Kidney (tissue), 14 donors: ENCODE data around the gene GYPC. TPM values are rescaled to one million over a fixed set of nuclear protein-coding genes. Genes with fewer than 3 reads are reported as not detected.

Experiments used
- DNase-seq, 5 donors: peaks; one replicate each; pipeline ENCODE4 v3.0.0-alpha.2; 2013 to 2020
- FAIRE-seq: peaks from 2 replicates; lab custom pipeline; 2012; peaks lifted over from hg19 to GRCh38; lab: Jason Lieb, UNC
- H3K27ac ChIP-seq, 2 donors: one replicate each; pipeline ENCODE4 v1.7.0; 2013; ENCODE audit warnings: low read depth in 2 of 2, low read length in 2 of 2, inconsistent platforms in 1 of 2
- H3K27me3 ChIP-seq: one replicate; pipeline ENCODE4 v1.7.1; 2013; ENCODE audit warnings: low read length, inconsistent platforms; ENCODE audit not compliant: control insufficient read depth, insufficient read depth
- H3K36me3 ChIP-seq, 3 donors: one replicate each; pipeline versions ENCODE4 v1.7.0 to v1.7.1; 2013; ENCODE audit warnings: low read length in 3 of 3, control low read depth in 1 of 3, inconsistent platforms in 1 of 3; ENCODE audit not compliant: insufficient read depth in 3 of 3, control insufficient read depth in 2 of 3
- H3K4me1 ChIP-seq, 3 donors: one replicate each; pipeline versions ENCODE4 v1.7.0 to v1.7.1; 2013; ENCODE audit warnings: low read length in 3 of 3, inconsistent platforms in 1 of 3, low read depth in 1 of 3; ENCODE audit not compliant: control insufficient read depth in 2 of 3, insufficient read depth in 2 of 3
- H3K4me3 ChIP-seq, 3 donors: one replicate each; pipeline versions ENCODE4 v1.7.0 to v1.8.1; 2013; ENCODE audit warnings: low read length in 3 of 3, control low read depth in 1 of 3, inconsistent platforms in 1 of 3
- H3K9ac ChIP-seq, 3 donors: one replicate each; pipeline versions ENCODE4 v1.7.0 to v1.7.1; 2013; ENCODE audit warnings: low read length in 3 of 3, control low read depth in 1 of 3, inconsistent platforms in 1 of 3
- H3K9me3 ChIP-seq, 3 donors: one replicate each; pipeline versions ENCODE4 v1.7.0 to v1.7.1; 2013; ENCODE audit warnings: low read length in 3 of 3, control low read depth in 1 of 3, inconsistent platforms in 1 of 3; ENCODE audit not compliant: control insufficient read depth in 2 of 3, insufficient read depth in 1 of 3
- intact Hi-C: fragments of 100-400 bp; cut with DNase I; formaldehyde crosslinking; loops from one replicate; pipeline ENCODE4 v1.11.1; 2022
- polyA plus RNA-seq: library from polyadenylated mRNA; stranded (reverse); fragments of 350-450 nt; fragmentation: Illumina TruSeq; extraction: RNeasy Lipid Tissue Mini Kit (QIAGEN cat#74804); gene quantifications from one replicate; pipeline ENCODE4 v1.2.3, GENCODE V29; 2014; ENCODE audit warnings: low read depth, low replicate concordance; ENCODE audit not compliant: insufficient read depth
- total RNA-seq: library from RNA; stranded (reverse); fragmentation: NEBNext Ultra II Directional; extraction: Animal tissue kit (Norgen Biotek cat#: 25700); gene quantifications from one replicate; pipeline ENCODE4 v1.2.1, GENCODE V29; 2021
- TF ChIP-seq, protein P1 (sequence below): IDR thresholded peaks from 3 replicates; pipeline ENCODE4 v1.5.1; 2012; ENCODE audit warnings: mild to moderate bottlenecking, moderate library complexity, borderline replicate concordance; ENCODE audit not compliant: insufficient read depth; ENCODE audit errors: extremely low read depth
- donor health status: control.
- donor health status: control.
- donor health status: control.
- donor health status: control.
- donor health status: control.
- donor health status: DM: yes; HTN: yes; CAD: no.
- donor health status: Normal renal cell carcinoma (clear cell type).

Gene GYPC
- total and polyA plus RNA-seq, 2 donors from 2014 or later = 51.1 to 61.9 TPM

DNA sequence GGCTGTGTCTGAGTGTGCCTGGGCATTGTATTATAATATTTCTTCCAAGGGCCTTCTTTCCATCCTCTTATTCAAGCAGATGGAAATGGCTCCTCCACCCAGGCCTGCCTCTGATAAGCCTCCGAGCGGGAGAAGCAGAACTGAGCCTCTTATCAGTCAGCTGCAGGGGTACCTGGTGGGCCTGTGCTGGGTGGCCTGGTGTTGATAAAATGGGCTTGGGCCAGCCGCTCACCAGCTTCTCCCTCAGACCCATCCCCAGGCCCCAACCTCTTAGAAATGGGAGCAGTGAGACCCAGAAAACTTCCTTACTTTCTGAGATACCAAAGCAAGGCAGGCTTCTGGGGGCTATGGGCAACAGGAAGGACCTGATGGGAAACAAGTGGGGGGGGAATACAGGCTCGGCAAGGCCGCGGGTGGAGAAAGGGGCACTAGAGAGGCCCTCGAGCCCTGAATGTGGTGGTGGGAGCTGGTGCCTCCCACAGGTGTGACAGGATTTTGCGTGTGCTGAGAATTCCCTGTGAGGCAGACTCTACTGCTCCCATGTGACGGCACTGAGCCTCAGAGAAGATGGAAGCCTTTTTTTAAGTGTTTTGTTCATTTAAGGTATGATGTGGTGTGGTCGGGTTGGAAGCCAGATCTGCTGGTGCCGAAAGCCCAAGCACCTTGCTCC is 18.3 kb downstream of the GYPC start:
- TF ChIP-seq, protein P1, sequence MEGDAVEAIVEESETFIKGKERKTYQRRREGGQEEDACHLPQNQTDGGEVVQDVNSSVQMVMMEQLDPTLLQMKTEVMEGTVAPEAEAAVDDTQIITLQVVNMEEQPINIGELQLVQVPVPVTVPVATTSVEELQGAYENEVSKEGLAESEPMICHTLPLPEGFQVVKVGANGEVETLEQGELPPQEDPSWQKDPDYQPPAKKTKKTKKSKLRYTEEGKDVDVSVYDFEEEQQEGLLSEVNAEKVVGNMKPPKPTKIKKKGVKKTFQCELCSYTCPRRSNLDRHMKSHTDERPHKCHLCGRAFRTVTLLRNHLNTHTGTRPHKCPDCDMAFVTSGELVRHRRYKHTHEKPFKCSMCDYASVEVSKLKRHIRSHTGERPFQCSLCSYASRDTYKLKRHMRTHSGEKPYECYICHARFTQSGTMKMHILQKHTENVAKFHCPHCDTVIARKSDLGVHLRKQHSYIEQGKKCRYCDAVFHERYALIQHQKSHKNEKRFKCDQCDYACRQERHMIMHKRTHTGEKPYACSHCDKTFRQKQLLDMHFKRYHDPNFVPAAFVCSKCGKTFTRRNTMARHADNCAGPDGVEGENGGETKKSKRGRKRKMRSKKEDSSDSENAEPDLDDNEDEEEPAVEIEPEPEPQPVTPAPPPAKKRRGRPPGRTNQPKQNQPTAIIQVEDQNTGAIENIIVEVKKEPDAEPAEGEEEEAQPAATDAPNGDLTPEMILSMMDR = no peak
- FAIRE-seq (no peak), DNase-seq (no peak)
- no peak overlapping the region for H3K27ac ChIP-seq
- no peaks in the 10 kb centered on the region for H3K36me3 ChIP-seq
- H3K4me1 ChIP-seq = peaks cover 0 to 5% (median 4%) of the 10 kb centered on the region in 3 donors
- intact Hi-C loops = no loop called here
- no peak overlapping the region for H3K9ac ChIP-seq
- H3K9me3 ChIP-seq = peaks cover 2 to 6% (median 2%) of the 10 kb centered on the region in 3 donors
- no peaks in the 10 kb centered on the region for H3K27me3 ChIP-seq
- no peak overlapping the region for H3K4me3 ChIP-seq

DNA sequence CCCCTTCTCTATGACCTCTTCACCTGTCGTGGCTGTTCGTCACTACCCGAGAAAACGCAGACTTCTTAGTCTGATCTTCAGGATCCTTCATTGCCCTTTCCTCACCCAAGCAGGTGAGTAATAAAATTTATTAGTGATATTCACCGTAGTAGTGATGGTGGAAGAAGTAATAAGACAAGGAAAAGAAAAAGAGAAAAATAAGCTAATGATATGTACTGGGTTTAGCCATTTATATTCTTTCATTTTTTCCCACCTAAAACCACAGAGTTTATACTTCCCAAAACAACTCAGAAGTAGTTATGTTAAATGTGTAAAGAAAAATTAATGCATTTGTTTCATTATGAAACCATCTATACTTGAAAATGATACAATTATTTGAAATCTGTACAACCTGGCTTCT is 19.7 kb downstream of the GYPC start:
- Histone ChIP-seq H3K27me3 (no peaks in the 10 kb centered on the region), H3K4me1 (peaks cover 0 to 4% (median 0%) of the 10 kb centered on the region in 3 donors), H3K4me3 (no peak overlapping the region), H3K9ac (no peak overlapping the region), H3K9me3 (peaks cover 2 to 6% (median 2%) of the 10 kb centered on the region in 3 donors), H3K36me3 (no peaks in the 10 kb centered on the region), H3K27ac (no peak overlapping the region)
- intact Hi-C loops = no loop called here
- no peak for DNase-seq
- TF ChIP-seq, protein P1 = no peak
- no peak for FAIRE-seq

DNA sequence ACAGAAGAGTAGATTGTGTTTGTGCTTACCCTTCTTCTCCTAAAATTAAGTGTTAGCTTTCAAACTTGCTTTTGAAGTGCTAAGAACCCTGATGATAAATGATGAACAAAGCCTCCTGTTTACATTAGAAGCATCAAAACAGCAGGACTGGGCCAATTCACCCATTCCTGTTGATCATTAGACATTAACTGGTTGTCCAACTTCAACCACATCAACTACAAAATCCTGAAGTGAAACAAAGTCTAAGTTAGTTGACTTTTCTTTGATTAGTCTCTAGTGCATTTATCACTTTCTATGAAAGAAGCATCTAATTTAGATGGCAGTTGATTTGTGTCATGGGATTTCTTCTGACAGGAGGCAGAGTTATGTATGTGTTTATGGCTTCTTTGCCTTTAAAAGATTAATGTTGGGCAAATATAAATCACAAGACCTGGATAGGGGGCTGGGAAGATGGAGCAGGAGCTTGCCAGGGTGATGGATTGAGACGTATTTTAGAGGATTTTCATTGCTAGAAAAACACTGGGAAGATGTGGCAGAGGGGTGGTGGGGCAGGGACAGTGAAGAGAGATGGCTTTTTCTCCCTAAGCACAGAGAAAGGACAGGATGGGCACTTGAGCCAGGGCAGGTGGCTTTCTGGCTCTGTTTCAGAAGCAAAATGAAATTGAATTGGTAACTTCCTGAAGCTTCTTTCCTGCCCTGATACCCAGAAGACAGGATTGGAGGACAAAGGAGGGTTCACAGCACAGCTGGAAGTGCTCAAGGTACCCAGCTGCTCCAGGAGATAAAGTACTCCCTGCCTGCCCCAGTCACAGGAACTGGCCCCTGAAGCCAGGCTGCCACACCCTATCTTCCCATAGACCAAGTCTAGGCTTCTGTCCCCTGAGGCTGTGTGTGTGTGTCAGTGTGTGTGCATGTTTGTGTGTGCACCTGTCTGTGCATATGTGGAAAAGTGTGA is 20.5 kb downstream of the GYPC start:
- FAIRE-seq (no peak), DNase-seq (no peak)
- no peaks in the 10 kb centered on the region for H3K4me1 ChIP-seq
- intact Hi-C loops = no loop called here
- H3K27ac ChIP-seq = no peak overlapping the region
- H3K9ac ChIP-seq = no peak overlapping the region
- H3K27me3 ChIP-seq = no peaks in the 10 kb centered on the region
- H3K36me3 ChIP-seq = no peaks in the 10 kb centered on the region
- peaks cover 2 to 6% (median 2%) of the 10 kb centered on the region in 3 donors for H3K9me3 ChIP-seq
- no peak overlapping the region for H3K4me3 ChIP-seq
- TF ChIP-seq, protein P1 = no peak
